ENCODE measurements around the gene EDNRA. TPM values are rescaled to one million over a fixed set of nuclear protein-coding genes. Genes with fewer than 3 reads are reported as not detected.
A peak's percentile ranks its signal among the peaks of the same experiment; 100 is the strongest.

EDNRA gene
- total RNA-seq, 1 donor from 2014 or later = 41.5 TPM

DNA sequence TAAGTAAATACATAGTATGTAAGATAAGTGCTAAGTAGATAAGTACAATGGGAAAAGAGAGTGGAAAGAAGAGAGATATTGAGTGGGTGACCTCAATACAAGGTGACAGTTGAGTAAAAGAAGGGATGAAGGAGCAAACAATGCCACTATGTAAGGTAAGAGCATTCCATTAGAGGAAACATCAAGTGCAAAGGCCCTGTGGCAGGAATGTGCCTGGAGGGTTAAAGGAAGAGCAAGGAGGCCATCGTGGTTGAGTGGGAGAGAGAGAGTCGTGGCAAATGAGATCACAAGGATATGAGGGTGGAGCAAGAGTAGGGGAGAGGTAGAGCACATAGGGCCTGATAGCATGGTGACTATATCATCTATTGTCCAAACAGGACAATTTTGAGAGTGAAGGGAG, 13.4 kb downstream of the EDNRA start:
- no peaks in the 10 kb centered on the region for H3K9me3 ChIP-seq
- TF ChIP-seq POLR2A (IDR thresholded peaks at IDR 0.05) = no peak
- TF ChIP-seq, protein P1, sequence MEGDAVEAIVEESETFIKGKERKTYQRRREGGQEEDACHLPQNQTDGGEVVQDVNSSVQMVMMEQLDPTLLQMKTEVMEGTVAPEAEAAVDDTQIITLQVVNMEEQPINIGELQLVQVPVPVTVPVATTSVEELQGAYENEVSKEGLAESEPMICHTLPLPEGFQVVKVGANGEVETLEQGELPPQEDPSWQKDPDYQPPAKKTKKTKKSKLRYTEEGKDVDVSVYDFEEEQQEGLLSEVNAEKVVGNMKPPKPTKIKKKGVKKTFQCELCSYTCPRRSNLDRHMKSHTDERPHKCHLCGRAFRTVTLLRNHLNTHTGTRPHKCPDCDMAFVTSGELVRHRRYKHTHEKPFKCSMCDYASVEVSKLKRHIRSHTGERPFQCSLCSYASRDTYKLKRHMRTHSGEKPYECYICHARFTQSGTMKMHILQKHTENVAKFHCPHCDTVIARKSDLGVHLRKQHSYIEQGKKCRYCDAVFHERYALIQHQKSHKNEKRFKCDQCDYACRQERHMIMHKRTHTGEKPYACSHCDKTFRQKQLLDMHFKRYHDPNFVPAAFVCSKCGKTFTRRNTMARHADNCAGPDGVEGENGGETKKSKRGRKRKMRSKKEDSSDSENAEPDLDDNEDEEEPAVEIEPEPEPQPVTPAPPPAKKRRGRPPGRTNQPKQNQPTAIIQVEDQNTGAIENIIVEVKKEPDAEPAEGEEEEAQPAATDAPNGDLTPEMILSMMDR (IDR thresholded peaks at IDR 0.05) = no peak
- no peak for TF ChIP-seq POLR2AphosphoS5 (IDR thresholded peaks at IDR 0.05; ENCODE audit: insufficient read depth in 1 of 2, low read depth in 1 of 2)
- no peaks in the 10 kb centered on the region for H3K27me3 ChIP-seq
- peak overlapping the region; percentile 10 for H3K27ac ChIP-seq
- no peaks in the 10 kb centered on the region for H3K36me3 ChIP-seq
- no peak overlapping the region for H3K4me3 ChIP-seq
- intact Hi-C loops (cut with DNase I) = no loop called here
- peaks cover 19% of the 10 kb centered on the region for H3K4me1 ChIP-seq
- DNase-seq (ENCODE audit: extremely low spot score in 2 of 2) = no peak

DNA sequence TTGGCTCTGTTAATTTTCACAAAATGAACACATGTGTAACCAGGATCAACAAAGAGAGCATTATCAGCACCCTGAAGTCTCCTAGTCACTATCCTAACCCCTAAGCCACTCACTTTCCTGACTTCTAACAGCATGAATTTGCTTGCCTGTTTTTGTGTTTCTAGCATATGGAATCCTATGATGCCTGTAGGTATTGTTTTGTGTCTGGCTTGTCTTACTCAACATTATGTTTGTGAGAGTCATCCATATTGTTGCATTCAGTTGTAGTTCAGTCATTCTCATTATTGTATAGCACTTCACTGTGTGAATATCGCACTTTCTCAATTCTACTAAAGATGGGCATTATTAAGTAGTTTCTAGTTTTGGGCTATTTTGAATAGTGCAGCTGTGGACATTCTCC, 15.6 kb downstream of the EDNRA start:
- Histone ChIP-seq H3K4me3 (no peak overlapping the region), H3K4me1 (peaks cover 16% of the 10 kb centered on the region), H3K9me3 (no peaks in the 10 kb centered on the region), H3K27me3 (no peaks in the 10 kb centered on the region), H3K27ac (no peak overlapping the region), H3K36me3 (no peaks in the 10 kb centered on the region)
- TF ChIP-seq POLR2A (IDR thresholded peaks at IDR 0.05) (no peak), POLR2AphosphoS5 (IDR thresholded peaks at IDR 0.05; ENCODE audit: insufficient read depth in 1 of 2, low read depth in 1 of 2) (no peak)
- TF ChIP-seq, protein P1 (IDR thresholded peaks at IDR 0.05) = no peak
- DNase-seq (ENCODE audit: extremely low spot score in 2 of 2) = no peak
- intact Hi-C loops (cut with DNase I) = no loop called here

DNA sequence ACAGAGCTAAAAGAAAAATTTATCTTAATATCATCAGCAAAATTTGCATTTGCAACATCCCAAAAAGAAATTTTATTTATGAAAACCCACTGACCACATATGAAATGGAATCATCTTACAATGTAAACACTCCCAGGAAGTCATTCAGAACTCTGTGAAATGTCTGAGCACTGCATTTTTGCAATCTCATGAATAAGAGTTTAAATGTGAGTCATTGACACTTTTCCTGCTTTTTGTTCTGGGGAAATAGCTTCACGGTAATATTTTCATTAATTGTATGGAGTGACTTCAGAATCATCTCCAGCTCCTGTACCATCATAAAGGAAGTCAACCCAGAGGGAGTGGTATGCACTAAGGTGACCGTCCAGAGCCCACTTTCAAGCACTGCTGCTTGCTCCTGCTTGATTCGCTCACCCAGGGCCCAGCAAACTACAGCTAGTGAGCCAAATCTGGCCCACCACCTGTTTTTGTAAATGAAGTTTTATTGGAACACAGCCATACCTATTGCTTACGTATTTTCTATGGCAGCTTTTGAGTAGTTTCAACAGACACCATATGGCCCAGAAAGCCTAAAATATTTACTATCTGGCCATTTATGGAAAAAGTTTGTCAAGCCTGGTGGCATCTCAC, 17.2 kb downstream of the EDNRA start:
- intact Hi-C loops (cut with DNase I) = no loop called here

DNA sequence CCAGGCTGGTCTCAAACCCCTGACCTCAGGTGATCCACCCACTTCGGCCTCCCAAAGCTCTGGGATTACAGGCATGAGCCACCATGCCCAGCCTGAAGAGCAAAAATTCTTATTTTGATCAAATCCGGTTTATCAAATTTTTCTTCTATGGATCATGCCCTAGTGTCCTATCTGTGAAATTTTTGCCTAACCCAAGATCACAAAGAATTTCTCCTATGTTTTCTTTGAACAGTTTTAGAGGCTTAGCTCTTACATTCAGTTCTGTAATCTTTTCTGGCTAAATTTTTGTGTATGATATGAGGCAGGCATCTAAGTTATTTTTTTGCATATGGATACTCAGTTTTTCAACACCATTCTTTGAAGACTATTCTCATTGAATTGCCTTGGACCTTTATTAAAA, 27.4 kb downstream of the EDNRA start:
- Histone ChIP-seq H3K27ac (no peak overlapping the region), H3K9me3 (no peaks in the 10 kb centered on the region), H3K27me3 (no peaks in the 10 kb centered on the region), H3K4me1 (no peaks in the 10 kb centered on the region), H3K4me3 (no peak overlapping the region), H3K36me3 (no peaks in the 10 kb centered on the region)
- TF ChIP-seq POLR2AphosphoS5 (IDR thresholded peaks at IDR 0.05; ENCODE audit: insufficient read depth in 1 of 2, low read depth in 1 of 2) (no peak), POLR2A (IDR thresholded peaks at IDR 0.05) (no peak)
- TF ChIP-seq, protein P1 (IDR thresholded peaks at IDR 0.05) = no peak
- DNase-seq (ENCODE audit: extremely low spot score in 2 of 2) = no peak
- intact Hi-C loops (cut with DNase I) = no loop called here

More for the DNA sequence above, 17.2 kb downstream of the EDNRA start:
- DNase-seq (ENCODE audit: extremely low spot score in 2 of 2) = no peak
- Histone ChIP-seq H3K36me3 (no peaks in the 10 kb centered on the region), H3K9me3 (no peaks in the 10 kb centered on the region), H3K27ac (no peak overlapping the region), H3K27me3 (no peaks in the 10 kb centered on the region), H3K4me1 (peaks cover 6% of the 10 kb centered on the region), H3K4me3 (no peak overlapping the region)
- TF ChIP-seq, protein P1 (IDR thresholded peaks at IDR 0.05) = no peak
- TF ChIP-seq POLR2A (IDR thresholded peaks at IDR 0.05) (no peak), POLR2AphosphoS5 (IDR thresholded peaks at IDR 0.05; ENCODE audit: insufficient read depth in 1 of 2, low read depth in 1 of 2) (no peak)

DNA sequence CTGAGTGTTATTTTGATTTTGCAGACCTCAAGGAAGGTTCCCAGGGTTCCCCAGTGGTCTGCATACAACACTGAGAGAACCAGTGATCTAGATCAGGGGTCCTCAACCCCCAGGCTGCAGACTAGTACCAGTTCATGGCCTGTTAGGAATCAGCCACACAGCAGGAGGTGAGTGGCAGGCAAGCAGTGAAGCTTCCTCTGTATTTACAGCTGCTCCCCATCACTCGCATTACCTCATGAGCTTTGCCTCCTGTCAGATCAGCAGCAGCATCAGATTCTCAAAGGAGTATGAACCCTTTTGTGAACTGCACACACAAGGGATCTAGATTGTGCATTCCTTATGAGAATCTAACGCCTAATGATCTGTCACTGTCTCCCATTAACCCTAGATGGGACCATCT, 28.5 kb downstream of the EDNRA start:
- H3K9me3 ChIP-seq = no peaks in the 10 kb centered on the region
- H3K27ac ChIP-seq = no peak overlapping the region
- no peak overlapping the region for H3K4me3 ChIP-seq
- no peaks in the 10 kb centered on the region for H3K4me1 ChIP-seq
- no peak for TF ChIP-seq POLR2AphosphoS5 (IDR thresholded peaks at IDR 0.05; ENCODE audit: insufficient read depth in 1 of 2, low read depth in 1 of 2)
- no peaks in the 10 kb centered on the region for H3K27me3 ChIP-seq
- DNase-seq (ENCODE audit: extremely low spot score in 2 of 2) = no peak
- intact Hi-C loops (cut with DNase I) = no loop called here
- no peaks in the 10 kb centered on the region for H3K36me3 ChIP-seq
